ENCODE measurements around the gene RAC2.

RAC2 gene

GRCh38 chr22:37226087-37226486 lies 18.0 kb downstream of the RAC2 start:
- TF ChIP-seq CTCF (conservative IDR thresholded peaks at IDR 0.05): no peak
- TF ChIP-seq ZFX (IDR thresholded peaks at IDR 0.05): no peak
- no peak overlapping the region for H3K27ac ChIP-seq

- no peak overlapping the region for H3K27ac ChIP-seq
- no peak for TF ChIP-seq ZFX (IDR thresholded peaks at IDR 0.05)
- TF ChIP-seq CTCF (conservative IDR thresholded peaks at IDR 0.05): no peak
Measured at GRCh38 chr22:37225481-37225880, 18.6 kb downstream of the RAC2 start.

- H3K27ac ChIP-seq: no peak overlapping the region
Measured at GRCh38 chr22:37224757-37225420, 19.2 kb downstream of the RAC2 start.

GRCh38 chr22:37223965-37224551 lies 20.0 kb downstream of the RAC2 start:
- TF ChIP-seq CTCF (conservative IDR thresholded peaks at IDR 0.05): no peak
- H3K27ac ChIP-seq: no peak overlapping the region

More at GRCh38 chr22:37224757-37225420, 19.2 kb downstream of the RAC2 start:
- TF ChIP-seq CTCF (conservative IDR thresholded peaks at IDR 0.05): no peak

- H3K27ac ChIP-seq: no peak overlapping the region
Measured at GRCh38 chr22:37222440-37222971, 21.6 kb downstream of the RAC2 start.

GRCh38 chr22:37221424-37222333 lies 22.4 kb downstream of the RAC2 start:
- H3K27ac ChIP-seq: no peak overlapping the region

More at GRCh38 chr22:37222440-37222971, 21.6 kb downstream of the RAC2 start:
- no peak for TF ChIP-seq CTCF (conservative IDR thresholded peaks at IDR 0.05)
- no peak for TF ChIP-seq ZFX (IDR thresholded peaks at IDR 0.05)

More at GRCh38 chr22:37221424-37222333, 22.4 kb downstream of the RAC2 start:
- TF ChIP-seq ZFX (IDR thresholded peaks at IDR 0.05) (no peak), CTCF (conservative IDR thresholded peaks at IDR 0.05) (no peak)

Data from C4-2B (cell line).